NCI-H446 treated with DMSO at 0.1 percent for 48 hours (cell line): Measurements from ENCODE around the gene GRID2IP.

ENCODE experiments used
- DNase-seq: peaks from one replicate; lab custom pipeline; 2025; lab: John Stamatoyannopoulos, UW

GRID2IP gene

GRCh38 chr7:6562106-6562505, 10.8 kb upstream of the GRID2IP start:
- no peak for DNase-seq

- DNase-seq, result no peak
Measured at GRCh38 chr7:6559896-6560295, 8.6 kb upstream of the GRID2IP start.

- peak; percentile 12 for DNase-seq
Measured at GRCh38 chr7:6558837-6559236, 7.6 kb upstream of the GRID2IP start.

GRCh38 chr7:6556196-6556595, 4.9 kb upstream of the GRID2IP start:
- no peak for DNase-seq

GRCh38 chr7:6554848-6555247, 3.6 kb upstream of the GRID2IP start:
- no peak for DNase-seq

- DNase-seq, result no peak
Measured at GRCh38 chr7:6553448-6554044, 2.3 kb upstream of the GRID2IP start.

GRCh38 chr7:6547400-6547799, 3.9 kb downstream of the GRID2IP start:
- DNase-seq, result no peak

- no peak for DNase-seq
Measured at GRCh38 chr7:6546498-6547251, 4.6 kb downstream of the GRID2IP start.

GRCh38 chr7:6545398-6546126, 5.7 kb downstream of the GRID2IP start:
- DNase-seq, result no peak

- no peak for DNase-seq
Measured at GRCh38 chr7:6542368-6542767, 8.9 kb downstream of the GRID2IP start.

GRCh38 chr7:6536262-6537260, 14.7 kb downstream of the GRID2IP start:
- peak; percentile 26 for DNase-seq

GRCh38 chr7:6533893-6534495, 17.3 kb downstream of the GRID2IP start:
- no peak for DNase-seq

GRCh38 chr7:6532516-6532915, 18.7 kb downstream of the GRID2IP start:
- no peak for DNase-seq

- no peak for DNase-seq
Measured at GRCh38 chr7:6531492-6532279, 19.6 kb downstream of the GRID2IP start.

GRCh38 chr7:6530626-6531491, 20.4 kb downstream of the GRID2IP start:
- no peak for DNase-seq

- no peak for DNase-seq
Measured at GRCh38 chr7:6529643-6530042, 21.6 kb downstream of the GRID2IP start.

- no peak for DNase-seq
Measured at GRCh38 chr7:6528401-6529130, 22.7 kb downstream of the GRID2IP start.

GRCh38 chr7:6526997-6527378, 24.3 kb downstream of the GRID2IP start:
- DNase-seq, result no peak
